HepG2 (cell line): ENCODE measurements around the gene THSD8. TPM values are rescaled to one million over a fixed set of nuclear protein-coding genes. Genes with fewer than 3 reads are reported as not detected.

Experiments
- ARHGAP35 ChIP-seq: sonication (generic); formaldehyde crosslinking; IDR thresholded peaks from 2 replicates; pipeline ENCODE4 v1.9.0; 2022; ENCODE audit warnings: mild to moderate bottlenecking, inconsistent platforms, moderate library complexity, missing genetic modification reagents, borderline replicate concordance
- HDAC1 ChIP-seq: sonication (generic); formaldehyde crosslinking; IDR thresholded peaks from 2 replicates; pipeline ENCODE4 v1.5.1; 2020; ENCODE audit warnings: mild to moderate bottlenecking, missing genetic modification reagents
- HMGXB4 ChIP-seq, 2 experiments: sonication (generic) in 1 of 2; formaldehyde crosslinking in 1 of 2; IDR thresholded peaks; 2 replicates each; pipeline versions ENCODE4 v1.4.0 to v1.6.1; 2018 to 2020; ENCODE audit warnings: missing genetic modification reagents in 2 of 2, borderline replicate concordance in 1 of 2, low read depth in 1 of 2, mild to moderate bottlenecking in 1 of 2, missing biosample characterization in 1 of 2
- JDP2 ChIP-seq: sonication (generic); formaldehyde crosslinking; IDR thresholded peaks from 2 replicates; pipeline ENCODE4 v1.8.1; 2022; ENCODE audit warnings: missing genetic modification reagents, borderline replicate concordance
- KDM2A ChIP-seq: sonication (generic); formaldehyde crosslinking; IDR thresholded peaks from 2 replicates; pipeline ENCODE4 v1.4.0; 2020; ENCODE audit warnings: low read depth, missing genetic modification reagents, borderline replicate concordance
- MAZ ChIP-seq, 2 experiments: sonication (generic) in 1 of 2; formaldehyde crosslinking in 1 of 2; IDR thresholded peaks; 2 replicates each; pipeline versions ENCODE4 v1.5.0 to v1.6.1; 2012 to 2020; ENCODE audit warnings: low read depth in 2 of 2, mild to moderate bottlenecking in 2 of 2, borderline replicate concordance in 1 of 2, improper control_type of control experiment in 1 of 2, low read length in 1 of 2, missing genetic modification reagents in 1 of 2, moderate library complexity in 1 of 2
- MXD3 ChIP-seq: IDR thresholded peaks from 2 replicates; pipeline ENCODE4 v1.6.1; 2016; ENCODE audit warnings: mild to moderate bottlenecking, missing biosample characterization, missing genetic modification reagents
- MXI1 ChIP-seq: IDR thresholded peaks from 3 replicates; pipeline ENCODE4 v1.6.1; 2012; ENCODE audit warnings: low read depth, low read length, inconsistent platforms, borderline replicate concordance
- PATZ1 ChIP-seq: sonication (generic); formaldehyde crosslinking; IDR thresholded peaks from 2 replicates; pipeline ENCODE4 v1.4.0; 2020; ENCODE audit warnings: missing genetic modification reagents
- SMARCE1 ChIP-seq: fragments of 450-650 bp; IDR thresholded peaks from 2 replicates; pipeline ENCODE4 v1.6.1; 2017; ENCODE audit warnings: borderline replicate concordance
- SOX6 ChIP-seq, 2 experiments: fragments of 450-650 bp in 1 of 2; sonication (generic) in 1 of 2; formaldehyde crosslinking in 1 of 2; IDR thresholded peaks; 2 replicates each; pipeline versions ENCODE4 v1.4.0 to v1.6.1; 2017 to 2020; ENCODE audit warnings: antibody characterized with exemption in 1 of 2, mild to moderate bottlenecking in 1 of 2, missing genetic modification reagents in 1 of 2
- TBX2 ChIP-seq: sonication (generic); formaldehyde crosslinking; IDR thresholded peaks from 2 replicates; pipeline ENCODE4 v1.5.0; 2020; ENCODE audit warnings: missing genetic modification reagents, mild to moderate bottlenecking, borderline replicate concordance
- TFDP2 ChIP-seq: sonication (generic); formaldehyde crosslinking; IDR thresholded peaks from 2 replicates; pipeline ENCODE4 v1.4.0; 2020; ENCODE audit warnings: missing genetic modification reagents
- ZBTB34 ChIP-seq: sonication (generic); formaldehyde crosslinking; IDR thresholded peaks from 2 replicates; pipeline ENCODE4 v1.8.0; 2022; ENCODE audit warnings: mild to moderate bottlenecking, missing genetic modification reagents
- ZNF207 ChIP-seq: fragments of 450-650 bp; IDR thresholded peaks from 2 replicates; pipeline ENCODE4 v1.6.1; 2016; ENCODE audit warnings: antibody characterized with exemption, borderline replicate concordance
- ZNF746 ChIP-seq: sonication (generic); formaldehyde crosslinking; IDR thresholded peaks from 2 replicates; pipeline ENCODE4 v1.8.0; 2022; ENCODE audit warnings: mild to moderate bottlenecking, missing genetic modification reagents
- ZNF792 ChIP-seq: IDR thresholded peaks from 2 replicates; pipeline ENCODE4 v1.6.1; 2016
- ZSCAN31 ChIP-seq: sonication (generic); formaldehyde crosslinking; IDR thresholded peaks from 2 replicates; pipeline ENCODE4 v1.5.0; 2020; ENCODE audit warnings: low read depth, mild to moderate bottlenecking, missing genetic modification reagents
- polyA plus RNA-seq, 8 experiments: library from polyadenylated mRNA; depleted of rRNA in 3 of 8; stranded (reverse) in 7 of 8; unstranded in 1 of 8; fragments of >200 nt; fragmentation: Illumina TruSeq in 4 of 8; extraction: Trizol in 4 of 8; gene quantifications; 2 replicates each; pipeline versions ENCODE4 v1.2.1 to v1.2.3, GENCODE V29; 2011 to 2016; ENCODE audit warnings: low read depth in 4 of 8, missing spikeins in 1 of 8, mixed read lengths in 1 of 8; ENCODE audit not compliant: insufficient read depth in 1 of 8
- total RNA-seq, 5 experiments: library from RNA; depleted of rRNA; stranded (reverse); fragments of >200 nt; fragmentation: Illumina TruSeq; extraction: Trizol; gene quantifications; 2 replicates each; pipeline ENCODE4 v1.2.3, GENCODE V29; 2016; ENCODE audit warnings: low read depth in 1 of 5

THSD8 gene
- total and polyA plus RNA-seq, 2 of the 13 experiments (the other 11 are each of a cell fraction or from before 2014, with no cell fraction given): 4.8 to 14.9 TPM

GRCh38 chr19:12825254-12826131, 23.6 kb downstream of the THSD8 start (continued):
- peak; percentile 73; the same call in 1 of the 2 replicates for TF ChIP-seq KDM2A (CRISPR knock-in tag)
- TF ChIP-seq MAZ (IDR thresholded peaks at IDR 0.05; ENCODE audit: borderline replicate concordance, low read depth, low read length): no peak
- 0 out of 2 replicates have a peak, but pooled peaks have one; percentile 26 for TF ChIP-seq MAZ (CRISPR knock-in tag; IDR thresholded peaks at IDR 0.05; ENCODE audit: low read depth)
- TF ChIP-seq MXI1: 0 out of 3 replicates have a peak, but pooled peaks have one; percentile 17
- TF ChIP-seq JDP2 (CRISPR knock-in tag): no peak
- TF ChIP-seq MXD3: 0 out of 2 replicates have a peak, but pooled peaks have one; percentile 67
- TF ChIP-seq HDAC1 (CRISPR knock-in tag): peak; percentile 46; the same call in 1 of the 2 replicates
- no peak for TF ChIP-seq ZNF207
- TF ChIP-seq ZBTB34 (CRISPR knock-in tag): no peak
- TF ChIP-seq ZNF746 (CRISPR knock-in tag): 0 out of 2 replicates have a peak, but pooled peaks have one; percentile 23
- no peak for TF ChIP-seq ARHGAP35 (CRISPR knock-in tag)
- no peak; the same call in 1 of the 2 replicates for TF ChIP-seq TBX2 (CRISPR knock-in tag)
- TF ChIP-seq ZSCAN31 (CRISPR knock-in tag): no peak
- TF ChIP-seq HMGXB4 (CRISPR knock-in tag; IDR thresholded peaks at IDR 0.05; ENCODE audit: borderline replicate concordance in 1 of 2, low read depth in 1 of 2): peak; percentile 74 to 85
- TF ChIP-seq ZNF792 (CRISPR knock-in tag): no peak
- no peak for TF ChIP-seq SOX6 (IDR thresholded peaks at IDR 0.05)
- 0 out of 2 replicates have a peak, but pooled peaks have one; percentile 18 for TF ChIP-seq SOX6 (CRISPR knock-in tag; IDR thresholded peaks at IDR 0.05)
- TF ChIP-seq SMARCE1: no peak
- peak; percentile 87 for TF ChIP-seq TFDP2 (CRISPR knock-in tag)
- peak; percentile 87 for TF ChIP-seq PATZ1 (CRISPR knock-in tag)
